HEK293 (cell line): ENCODE data around the gene MARK3.

Source experiments
- CTCF ChIA-PET: fragments of 350-600 bp; formaldehyde crosslinking; extraction: SDS; loops from one replicate; lab custom pipeline; 2021; ENCODE audit warnings: antibody characterized with exemption; lab: Yijun Ruan, JAX
- POLR2A ChIA-PET: fragments of 300-600 bp; formaldehyde crosslinking; extraction: SDS; loops from one replicate; lab custom pipeline; 2020; ENCODE audit warnings: antibody characterized with exemption, inconsistent platforms; lab: Yijun Ruan, JAX
- H3K27ac ChIP-seq: fragments of 200-500 bp; sonication (Bioruptor generic); 2 replicates; pipeline ENCODE4 v1.5.1; 2014; ENCODE audit warnings: low read depth, low read length, control low read depth, inconsistent platforms; ENCODE audit errors: extremely low read depth
- H3K36me3 ChIP-seq, 2 experiments: fragments of 200-500 bp in 1 of 2; sonication (Bioruptor generic) in 1 of 2; 1 replicate in 1 of 2; 2 replicates in 1 of 2; pipeline ENCODE4 v1.5.1; 2014 to 2017; ENCODE audit warnings: inconsistent platforms in 2 of 2, low read length in 2 of 2; ENCODE audit not compliant: control insufficient read depth in 2 of 2, insufficient read depth in 1 of 2
- H3K4me1 ChIP-seq: fragments of 200-500 bp; sonication (Bioruptor generic); 2 replicates; pipeline ENCODE4 v1.5.1; 2014; ENCODE audit warnings: mild to moderate bottlenecking, low read length, inconsistent platforms; ENCODE audit not compliant: control insufficient read depth, insufficient read depth
- H3K4me3 ChIP-seq: 2 replicates; pipeline ENCODE4 v1.5.1; 2011; ENCODE audit warnings: low read depth, mild to moderate bottlenecking, control low read depth, low read length, moderate library complexity
- H3K9me3 ChIP-seq: fragments of 200-500 bp; sonication (Bioruptor generic); 2 replicates; pipeline ENCODE4 v1.5.1; 2014; ENCODE audit warnings: low read depth, low read length, inconsistent platforms; ENCODE audit not compliant: control insufficient read depth, insufficient read depth
- GFI1B ChIP-seq: fragments of 450-650 bp; formaldehyde crosslinking; IDR thresholded peaks from 2 replicates; pipeline ENCODE4 v1.5.1; 2016; ENCODE audit warnings: missing biosample characterization, missing genetic modification characterization
- HOXC10 ChIP-seq: sonication (generic); formaldehyde crosslinking; IDR thresholded peaks from 2 replicates; pipeline ENCODE4 v1.8.1; 2023; ENCODE audit warnings: mild to moderate bottlenecking, missing genetic modification reagents
- IKZF3 ChIP-seq: fragments of 450-650 bp; IDR thresholded peaks from 2 replicates; pipeline ENCODE4 v1.5.0; 2018; ENCODE audit warnings: missing biosample characterization, mild to moderate bottlenecking, missing genetic modification characterization, moderate library complexity
- SP7 ChIP-seq: fragments of 450-650 bp; formaldehyde crosslinking; IDR thresholded peaks from 2 replicates; pipeline ENCODE4 v1.5.1; 2016; ENCODE audit warnings: missing biosample characterization, missing genetic modification characterization
- ZBTB7A ChIP-seq: fragments of 450-650 bp; formaldehyde crosslinking; IDR thresholded peaks from 2 replicates; pipeline ENCODE4 v1.5.1; 2016; ENCODE audit warnings: low read depth, missing biosample characterization, missing genetic modification characterization
- ZFHX2 ChIP-seq: fragments of 450-650 bp; formaldehyde crosslinking; conservative IDR thresholded peaks from 2 replicates; pipeline ENCODE4 v1.5.1; 2016; ENCODE audit warnings: missing biosample characterization, missing genetic modification characterization
- ZNF112 ChIP-seq: fragments of 450-650 bp; formaldehyde crosslinking; IDR thresholded peaks from 2 replicates; pipeline ENCODE4 v1.5.0; 2017; ENCODE audit warnings: missing biosample characterization, missing genetic modification characterization
- ZNF121 ChIP-seq: fragments of 450-650 bp; formaldehyde crosslinking; IDR thresholded peaks from 2 replicates; pipeline ENCODE4 v1.5.1; 2016; ENCODE audit warnings: missing biosample characterization, missing genetic modification characterization
- ZNF133 ChIP-seq: fragments of 450-650 bp; formaldehyde crosslinking; IDR thresholded peaks from 2 replicates; pipeline ENCODE4 v1.5.1; 2016; ENCODE audit warnings: missing biosample characterization, missing genetic modification characterization
- ZNF184 ChIP-seq: fragments of 450-650 bp; IDR thresholded peaks from 2 replicates; pipeline ENCODE4 v1.5.1; 2018; ENCODE audit warnings: missing biosample characterization, mild to moderate bottlenecking, missing genetic modification characterization
- ZNF19 ChIP-seq: fragments of 450-650 bp; formaldehyde crosslinking; IDR thresholded peaks from 2 replicates; pipeline ENCODE4; 2016; ENCODE audit warnings: missing biosample characterization, missing genetic modification characterization, low read depth
- ZNF214 ChIP-seq: fragments of 450-650 bp; formaldehyde crosslinking; IDR thresholded peaks from 2 replicates; pipeline ENCODE4 v1.5.1; 2017; ENCODE audit warnings: missing biosample characterization, mild to moderate bottlenecking, missing genetic modification characterization, borderline replicate concordance
- ZNF223 ChIP-seq: fragments of 450-650 bp; formaldehyde crosslinking; IDR thresholded peaks from 2 replicates; pipeline ENCODE4 v1.5.1; 2016; ENCODE audit warnings: missing biosample characterization, missing genetic modification characterization
- ZNF266 ChIP-seq: fragments of 450-650 bp; formaldehyde crosslinking; IDR thresholded peaks from 2 replicates; pipeline ENCODE4 v1.5.1; 2016; ENCODE audit warnings: missing biosample characterization, missing genetic modification characterization, low read depth
- ZNF324 ChIP-seq: fragments of 450-650 bp; formaldehyde crosslinking; IDR thresholded peaks from 2 replicates; pipeline ENCODE4 v1.5.1; 2016; ENCODE audit warnings: missing biosample characterization, missing genetic modification characterization
- ZNF433 ChIP-seq: fragments of 450-650 bp; formaldehyde crosslinking; IDR thresholded peaks from 2 replicates; pipeline ENCODE4 v1.5.1; 2016; ENCODE audit warnings: missing biosample characterization, missing genetic modification characterization, low read depth
- ZNF473 ChIP-seq: fragments of 450-650 bp; formaldehyde crosslinking; IDR thresholded peaks from 2 replicates; pipeline ENCODE4 v1.5.1; 2017; ENCODE audit warnings: missing biosample characterization, missing genetic modification characterization
- ZNF571 ChIP-seq: fragments of 450-650 bp; formaldehyde crosslinking; IDR thresholded peaks from 2 replicates; pipeline ENCODE4 v1.5.0; 2017; ENCODE audit warnings: missing biosample characterization, missing genetic modification characterization
- ZNF660 ChIP-seq: fragments of 450-650 bp; IDR thresholded peaks from 2 replicates; pipeline ENCODE4 v1.5.1; 2018; ENCODE audit warnings: missing biosample characterization, mild to moderate bottlenecking, missing genetic modification characterization
- ZNF747 ChIP-seq: fragments of 450-650 bp; formaldehyde crosslinking; IDR thresholded peaks from 2 replicates; pipeline ENCODE4 v1.5.1; 2016; ENCODE audit warnings: missing biosample characterization, missing genetic modification characterization
- ZNF777 ChIP-seq: fragments of 450-650 bp; formaldehyde crosslinking; IDR thresholded peaks from 2 replicates; pipeline ENCODE4 v1.5.1; 2017; ENCODE audit warnings: missing biosample characterization, missing genetic modification characterization, borderline replicate concordance
- TF ChIP-seq, protein P1 (sequence below): fragments of 450-650 bp; formaldehyde crosslinking; IDR thresholded peaks from 2 replicates; pipeline ENCODE4 v1.5.1; 2016; ENCODE audit warnings: missing biosample characterization, missing genetic modification characterization, borderline replicate concordance
- TF ChIP-seq, protein P2 (sequence below): fragments of 450-650 bp; formaldehyde crosslinking; IDR thresholded peaks from 2 replicates; pipeline ENCODE4 v1.5.1; 2016; ENCODE audit warnings: missing biosample characterization, missing genetic modification characterization
- TF ChIP-seq, protein P3 (sequence below): fragments of 450-650 bp; formaldehyde crosslinking; IDR thresholded peaks from 2 replicates; pipeline ENCODE4 v1.5.1; 2016; ENCODE audit warnings: missing biosample characterization, missing genetic modification characterization
- TF ChIP-seq, protein P4 (sequence below): fragments of 450-650 bp; formaldehyde crosslinking; IDR thresholded peaks from 2 replicates; pipeline ENCODE4 v1.5.1; 2016; ENCODE audit warnings: missing biosample characterization, missing genetic modification characterization
- TF ChIP-seq, protein P5 (sequence below): fragments of 450-650 bp; formaldehyde crosslinking; IDR thresholded peaks from 2 replicates; pipeline ENCODE4 v1.5.1; 2016; ENCODE audit warnings: missing biosample characterization, missing genetic modification characterization
- TF ChIP-seq, protein P6 (sequence below): fragments of 450-650 bp; formaldehyde crosslinking; IDR thresholded peaks from 2 replicates; pipeline ENCODE4 v1.5.1; 2017; ENCODE audit warnings: missing biosample characterization, missing genetic modification characterization
- TF ChIP-seq, protein P7 (sequence below): fragments of 450-650 bp; formaldehyde crosslinking; optimal IDR thresholded peaks from 2 replicates; pipeline ENCODE3; 2016; ENCODE audit warnings: missing biosample characterization, mild to moderate bottlenecking, missing genetic modification characterization

Gene MARK3

DNA sequence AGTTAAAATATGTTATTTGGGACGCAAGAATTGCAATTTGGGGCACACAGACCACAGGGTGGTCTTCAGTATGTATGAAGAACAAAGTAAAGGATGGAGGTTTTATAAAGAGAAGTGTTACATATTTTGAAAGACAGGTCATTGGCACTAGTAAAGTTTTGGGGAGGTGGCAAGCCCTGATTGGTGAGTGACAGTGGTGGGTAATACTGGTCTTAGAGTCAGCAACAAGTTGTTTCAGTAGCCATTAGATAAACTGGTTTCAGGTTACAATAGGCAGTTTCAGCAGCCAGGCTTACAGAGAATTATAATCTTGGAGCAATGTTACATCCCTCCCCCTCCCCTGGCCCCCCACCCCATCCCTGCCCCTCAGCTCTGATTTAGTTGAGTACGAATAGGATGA is 17.5 kb downstream of the MARK3 start:
- Histone ChIP-seq H3K9me3 (no peaks in the 10 kb centered on the region), H3K4me3 (no peak overlapping the region), H3K36me3 (peaks cover 6 to 13% of the 10 kb centered on the region in 2 experiments; a peak in 2 of 3 replicates), H3K27ac (no peak overlapping the region), H3K4me1 (peaks cover 49% of the 10 kb centered on the region)
- ChIA-PET POLR2A (interaction anchor here (0.5 kb wide), 1 partner anchor 50 kb away, joined by 5 read pairs; no protein-coding TSS in a partner anchor), CTCF (interaction anchor here (0.7 to 3.9 kb wide), 2 partner anchors 10 to 1431 kb away, joined by 5 to 49 read pairs; no protein-coding TSS in a partner anchor)
- TF ChIP-seq ZNF214 (tag by site-specific recombination), result no peak
- no peak for TF ChIP-seq HOXC10 (CRISPR knock-in tag)
- TF ChIP-seq ZNF184 (tag by site-specific recombination), result no peak
- TF ChIP-seq ZNF571 (tag by site-specific recombination), result no peak
- TF ChIP-seq ZNF660, result no peak
- TF ChIP-seq ZNF133 (tag by site-specific recombination), result no peak
- TF ChIP-seq ZNF433 (tag by site-specific recombination), result no peak
- TF ChIP-seq, protein P1, sequence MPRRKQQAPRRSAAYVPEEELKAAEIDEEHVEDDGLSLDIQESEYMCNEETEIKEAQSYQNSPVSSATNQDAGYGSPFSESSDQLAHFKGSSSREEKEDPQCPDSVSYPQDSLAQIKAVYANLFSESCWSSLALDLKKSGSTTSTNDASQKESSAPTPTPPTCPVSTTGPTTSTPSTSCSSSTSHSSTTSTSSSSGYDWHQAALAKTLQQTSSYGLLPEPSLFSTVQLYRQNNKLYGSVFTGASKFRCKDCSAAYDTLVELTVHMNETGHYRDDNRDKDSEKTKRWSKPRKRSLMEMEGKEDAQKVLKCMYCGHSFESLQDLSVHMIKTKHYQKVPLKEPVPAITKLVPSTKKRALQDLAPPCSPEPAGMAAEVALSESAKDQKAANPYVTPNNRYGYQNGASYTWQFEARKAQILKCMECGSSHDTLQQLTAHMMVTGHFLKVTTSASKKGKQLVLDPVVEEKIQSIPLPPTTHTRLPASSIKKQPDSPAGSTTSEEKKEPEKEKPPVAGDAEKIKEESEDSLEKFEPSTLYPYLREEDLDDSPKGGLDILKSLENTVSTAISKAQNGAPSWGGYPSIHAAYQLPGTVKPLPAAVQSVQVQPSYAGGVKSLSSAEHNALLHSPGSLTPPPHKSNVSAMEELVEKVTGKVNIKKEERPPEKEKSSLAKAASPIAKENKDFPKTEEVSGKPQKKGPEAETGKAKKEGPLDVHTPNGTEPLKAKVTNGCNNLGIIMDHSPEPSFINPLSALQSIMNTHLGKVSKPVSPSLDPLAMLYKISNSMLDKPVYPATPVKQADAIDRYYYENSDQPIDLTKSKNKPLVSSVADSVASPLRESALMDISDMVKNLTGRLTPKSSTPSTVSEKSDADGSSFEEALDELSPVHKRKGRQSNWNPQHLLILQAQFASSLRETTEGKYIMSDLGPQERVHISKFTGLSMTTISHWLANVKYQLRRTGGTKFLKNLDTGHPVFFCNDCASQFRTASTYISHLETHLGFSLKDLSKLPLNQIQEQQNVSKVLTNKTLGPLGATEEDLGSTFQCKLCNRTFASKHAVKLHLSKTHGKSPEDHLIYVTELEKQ (tag by site-specific recombination), result peak; percentile 28; the same call in 1 of the 2 replicates
- TF ChIP-seq, protein P2, sequence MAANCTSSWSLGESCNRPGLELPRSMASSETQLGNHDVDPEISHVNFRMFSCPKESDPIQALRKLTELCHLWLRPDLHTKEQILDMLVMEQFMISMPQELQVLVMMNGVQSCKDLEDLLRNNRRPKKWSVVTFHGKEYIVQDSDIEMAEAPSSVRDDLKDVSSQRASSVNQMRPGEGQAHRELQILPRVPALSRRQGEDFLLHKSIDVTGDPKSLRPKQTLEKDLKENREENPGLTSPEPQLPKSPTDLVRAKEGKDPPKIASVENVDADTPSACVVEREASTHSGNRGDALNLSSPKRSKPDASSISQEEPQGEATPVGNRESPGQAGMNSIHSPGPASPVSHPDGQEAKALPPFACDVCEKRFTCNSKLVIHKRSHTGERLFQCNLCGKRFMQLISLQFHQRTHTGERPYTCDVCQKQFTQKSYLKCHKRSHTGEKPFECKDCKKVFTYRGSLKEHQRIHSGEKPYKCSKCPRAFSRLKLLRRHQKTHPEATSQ (tag by site-specific recombination), result no peak
- TF ChIP-seq, protein P3, sequence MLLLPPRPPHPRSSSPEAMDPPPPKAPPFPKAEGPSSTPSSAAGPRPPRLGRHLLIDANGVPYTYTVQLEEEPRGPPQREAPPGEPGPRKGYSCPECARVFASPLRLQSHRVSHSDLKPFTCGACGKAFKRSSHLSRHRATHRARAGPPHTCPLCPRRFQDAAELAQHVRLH, result no peak
- TF ChIP-seq ZFHX2 (tag by site-specific recombination), result no peak
- TF ChIP-seq, protein P4, sequence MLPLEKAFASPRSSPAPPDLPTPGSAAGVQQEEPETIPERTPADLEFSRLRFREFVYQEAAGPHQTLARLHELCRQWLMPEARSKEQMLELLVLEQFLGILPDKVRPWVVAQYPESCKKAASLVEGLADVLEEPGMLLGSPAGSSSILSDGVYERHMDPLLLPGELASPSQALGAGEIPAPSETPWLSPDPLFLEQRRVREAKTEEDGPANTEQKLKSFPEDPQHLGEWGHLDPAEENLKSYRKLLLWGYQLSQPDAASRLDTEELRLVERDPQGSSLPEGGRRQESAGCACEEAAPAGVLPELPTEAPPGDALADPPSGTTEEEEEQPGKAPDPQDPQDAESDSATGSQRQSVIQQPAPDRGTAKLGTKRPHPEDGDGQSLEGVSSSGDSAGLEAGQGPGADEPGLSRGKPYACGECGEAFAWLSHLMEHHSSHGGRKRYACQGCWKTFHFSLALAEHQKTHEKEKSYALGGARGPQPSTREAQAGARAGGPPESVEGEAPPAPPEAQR (tag by site-specific recombination), result no peak
- TF ChIP-seq ZNF266 (tag by site-specific recombination), result no peak
- TF ChIP-seq ZNF223 (tag by site-specific recombination), result no peak
- TF ChIP-seq, protein P5, sequence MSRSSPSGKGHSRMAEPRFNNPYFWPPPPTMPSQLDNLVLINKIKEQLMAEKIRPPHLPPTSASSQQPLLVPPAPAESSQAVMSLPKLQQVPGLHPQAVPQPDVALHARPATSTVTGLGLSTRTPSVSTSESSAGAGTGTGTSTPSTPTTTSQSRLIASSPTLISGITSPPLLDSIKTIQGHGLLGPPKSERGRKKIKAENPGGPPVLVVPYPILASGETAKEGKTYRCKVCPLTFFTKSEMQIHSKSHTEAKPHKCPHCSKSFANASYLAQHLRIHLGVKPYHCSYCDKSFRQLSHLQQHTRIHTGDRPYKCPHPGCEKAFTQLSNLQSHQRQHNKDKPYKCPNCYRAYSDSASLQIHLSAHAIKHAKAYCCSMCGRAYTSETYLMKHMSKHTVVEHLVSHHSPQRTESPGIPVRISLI, result no peak
- TF ChIP-seq SP7, result peak; percentile 47; the same call in 1 of the 2 replicates
- no peak for TF ChIP-seq ZNF121 (tag by site-specific recombination)
- TF ChIP-seq ZNF747 (tag by site-specific recombination), result no peak
- TF ChIP-seq ZNF19, result no peak
- TF ChIP-seq ZNF112 (tag by site-specific recombination), result no peak
- TF ChIP-seq ZBTB7A (tag by site-specific recombination), result no peak
- 0 out of 2 replicates have a peak, but pooled peaks have one; percentile 26 for TF ChIP-seq IKZF3
- no peak for TF ChIP-seq ZNF473 (tag by site-specific recombination)
- no peak for TF ChIP-seq GFI1B (tag by site-specific recombination)
- TF ChIP-seq, protein P6, sequence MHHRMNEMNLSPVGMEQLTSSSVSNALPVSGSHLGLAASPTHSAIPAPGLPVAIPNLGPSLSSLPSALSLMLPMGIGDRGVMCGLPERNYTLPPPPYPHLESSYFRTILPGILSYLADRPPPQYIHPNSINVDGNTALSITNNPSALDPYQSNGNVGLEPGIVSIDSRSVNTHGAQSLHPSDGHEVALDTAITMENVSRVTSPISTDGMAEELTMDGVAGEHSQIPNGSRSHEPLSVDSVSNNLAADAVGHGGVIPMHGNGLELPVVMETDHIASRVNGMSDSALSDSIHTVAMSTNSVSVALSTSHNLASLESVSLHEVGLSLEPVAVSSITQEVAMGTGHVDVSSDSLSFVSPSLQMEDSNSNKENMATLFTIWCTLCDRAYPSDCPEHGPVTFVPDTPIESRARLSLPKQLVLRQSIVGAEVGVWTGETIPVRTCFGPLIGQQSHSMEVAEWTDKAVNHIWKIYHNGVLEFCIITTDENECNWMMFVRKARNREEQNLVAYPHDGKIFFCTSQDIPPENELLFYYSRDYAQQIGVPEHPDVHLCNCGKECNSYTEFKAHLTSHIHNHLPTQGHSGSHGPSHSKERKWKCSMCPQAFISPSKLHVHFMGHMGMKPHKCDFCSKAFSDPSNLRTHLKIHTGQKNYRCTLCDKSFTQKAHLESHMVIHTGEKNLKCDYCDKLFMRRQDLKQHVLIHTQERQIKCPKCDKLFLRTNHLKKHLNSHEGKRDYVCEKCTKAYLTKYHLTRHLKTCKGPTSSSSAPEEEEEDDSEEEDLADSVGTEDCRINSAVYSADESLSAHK, result peak; percentile 90
- TF ChIP-seq, protein P7, sequence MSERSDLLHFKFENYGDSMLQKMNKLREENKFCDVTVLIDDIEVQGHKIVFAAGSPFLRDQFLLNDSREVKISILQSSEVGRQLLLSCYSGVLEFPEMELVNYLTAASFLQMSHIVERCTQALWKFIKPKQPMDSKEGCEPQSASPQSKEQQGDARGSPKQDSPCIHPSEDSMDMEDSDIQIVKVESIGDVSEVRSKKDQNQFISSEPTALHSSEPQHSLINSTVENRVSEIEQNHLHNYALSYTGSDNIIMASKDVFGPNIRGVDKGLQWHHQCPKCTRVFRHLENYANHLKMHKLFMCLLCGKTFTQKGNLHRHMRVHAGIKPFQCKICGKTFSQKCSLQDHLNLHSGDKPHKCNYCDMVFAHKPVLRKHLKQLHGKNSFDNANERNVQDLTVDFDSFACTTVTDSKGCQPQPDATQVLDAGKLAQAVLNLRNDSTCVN (tag by site-specific recombination), result no peak
- TF ChIP-seq ZNF777 (tag by site-specific recombination), result no peak
- TF ChIP-seq ZNF324, result no peak; the same call in 1 of the 2 replicates
